Heart left ventricle (tissue), 16 donors: ENCODE measurements around the gene RINL. TPM values are rescaled to one million over a fixed set of nuclear protein-coding genes. Genes with fewer than 3 reads are reported as not detected.

ENCODE experiments used
- ATAC-seq, 4 donors: fragments of 200-7000 bp; cut with Tn5 transposase; one replicate each; pipeline ENCODE4 v1.9.1; 2020 to 2022; ENCODE audit warnings: moderate library complexity in 4 of 4, mild to moderate bottlenecking in 3 of 4, moderate number of reproducible peaks in 1 of 4
- DNase-seq, 5 donors: peaks; one replicate each; pipeline ENCODE4 v3.0.0-alpha.2; 2020
- H3K27ac ChIP-seq, 12 donors: fragments of 200-600 bp; sonication (generic) in 4 of 12; one replicate each; pipeline versions ENCODE4 v1.5.0 to v1.8.0; 2016 to 2022; ENCODE audit warnings: mild to moderate bottlenecking in 2 of 12
- H3K27me3 ChIP-seq, 9 donors: fragments of 200-600 bp; sonication (generic) in 2 of 9; one replicate each; pipeline versions ENCODE4 v1.5.1 to v1.8.0; 2016 to 2022; ENCODE audit warnings: mild to moderate bottlenecking in 3 of 9
- H3K36me3 ChIP-seq, 9 donors: fragments of 200-600 bp; sonication (generic) in 2 of 9; one replicate each; pipeline versions ENCODE4 v1.5.0 to v1.8.0; 2018 to 2022; ENCODE audit warnings: mild to moderate bottlenecking in 2 of 9
- H3K4me1 ChIP-seq, 12 donors: fragments of 200-600 bp; sonication (generic) in 4 of 12; one replicate each; pipeline versions ENCODE4 v1.5.0 to v1.8.0; 2016 to 2022; ENCODE audit warnings: mild to moderate bottlenecking in 3 of 12
- H3K4me3 ChIP-seq, 12 donors: fragments of 200-600 bp; sonication (generic) in 4 of 12; one replicate each; pipeline versions ENCODE4 v1.5.0 to v1.8.0; 2017 to 2022; ENCODE audit warnings: mild to moderate bottlenecking in 9 of 12, moderate library complexity in 4 of 12
- H3K9me3 ChIP-seq, 12 donors: fragments of 200-600 bp; sonication (generic) in 4 of 12; one replicate each; pipeline versions ENCODE4 v1.5.0 to v1.8.0; 2016 to 2022; ENCODE audit warnings: mild to moderate bottlenecking in 1 of 12
- CTCF ChIP-seq, 12 donors: fragments of 200-600 bp; sonication (generic) in 4 of 12; IDR thresholded peaks; one replicate each; pipeline versions ENCODE4 v1.5.0 to v1.8.0; 2018 to 2022; ENCODE audit warnings: antibody characterized with exemption in 12 of 12, mild to moderate bottlenecking in 5 of 12
- POLR2A ChIP-seq, 2 donors: fragments of 450-650 bp; IDR thresholded peaks; one replicate each; pipeline ENCODE4 v1.6.1; 2017; ENCODE audit warnings: antibody characterized with exemption in 2 of 2, mild to moderate bottlenecking in 2 of 2, moderate library complexity in 2 of 2
- WGBS, 4 donors: extraction: QIAGEN DNeasy Blood & Tissue Kit in 2 of 4; methylation state at CpG; one replicate each; pipeline versions ENCODE4 v1.1.5 to v1.1.7; 2013 to 2018; 5-methylcytosine and 5-hydroxymethylcytosine counted together
- intact Hi-C, 10 donors: fragments of 100-400 bp; cut with DNase I; formaldehyde crosslinking; loops; one replicate each; pipeline versions ENCODE4 v1.11.1 to v1.14.2; 2022
- polyA plus RNA-seq, 2 donors: library from polyadenylated mRNA; stranded (reverse); fragments of 200-250 nt; gene quantifications; one replicate each; pipeline ENCODE4 v1.2.3, GENCODE V29; 2013
- total RNA-seq, 9 donors: library from RNA; depleted of rRNA in 2 of 9; stranded (reverse); fragments of >200 nt in 2 of 9; fragmentation: NEBNext Ultra II Directional in 3 of 9; extraction: Animal tissue kit (Norgen Biotek cat#: 25700) in 3 of 9; gene quantifications; one replicate each; pipeline versions ENCODE4 v1.1.0 to v1.2.4, GENCODE V29; 2016 to 2023
- donor health status: ischemic (EF 13 %, LVEDD 7.1; RV severe dilation, severe dysfunction).
- donor health status: healthy with polysubstance abuse.
- donor health status: DM: no; HTN: yes; CAD: no.
- donor health status: DM: no; HTN: no; CAD: no.
- donor health status: ischemic (EF 25% LVEDD 6.9; RV normal size, moderate dysfunction).
- donor health status: ischemic (EF 25% LVEDD 5.7; RV mildly dilated, moderate dysfunction).
- donor health status: healthy.
- donor health status: DM: yes; HTN: yes; CAD: no.
- donor health status: ischemic (EF 35%, LVEDD 5.7; RV mildly dilated, moderate dysfunction).
- donor health status: nonischemic (EF 11% LVEDD 7.7; RV severe dilation, severe dysfunction).
- donor health status: DM: yes; HTN: yes; CAD: no.
- donor health status: PGD.
- donor health status: ischemic (EF 29% LVEDD 5.4; RV normal size, mild dysfunction).
- donor health status: nonischemic (EF 23%, LVEDD 6.1; RV moderate dilation, normal function).

Gene RINL
- total and polyA plus RNA-seq, 11 donors: 1.6 to 11.3 (median 4.3) TPM

- Histone ChIP-seq H3K27me3 (no peaks in the 10 kb centered on the region), H3K4me1 (peaks cover 6 to 46% (median 22%) of the 10 kb centered on the region in 12 donors), H3K9me3 (peaks cover 0 to 3% (median 0%) of the 10 kb centered on the region in 12 donors), H3K27ac (peak within 1 kb of the TSS; percentile 38 to 95 (median 91)), H3K4me3 (peak within 1 kb of the TSS; percentile 74 to 98 (median 92)), H3K36me3 (peaks cover 0 to 4% (median 0%) of the 10 kb centered on the region in 9 donors)
- ATAC-seq (peak; percentile 97 to 99 (median 98)), DNase-seq (peak; percentile 99 to 100 (median 100))
- TF ChIP-seq POLR2A (IDR thresholded peaks at IDR 0.05) (peak; percentile 75 to 95), CTCF (IDR thresholded peaks at IDR 0.05) (peak in 1 of 12 donors; percentile 13)
- intact Hi-C loops: loop anchor here in 6 of 10 donors (1.0 to 10.0 kb wide), 6 partner anchors 31 to 68 kb away; partner anchors contain the start of genes ECH1 (in 2 of the 6), MRPS12 (in 1 of the 6) and SARS2 (in 1 of the 6)
- 0 to 1% (median 1%) methylated on average over 53 to 64 of the region's 64 CpGs for WGBS, 4 donors
Measured at GRCh38 chr19:38899447-38900201, 21.5 kb upstream of the RINL start, which contains the start of the genes NFKBIB and SIRT2. TSS of gene NFKBIB (plus strand) at chr19:38899969. CDS start at chr19:38900033, 64 bp downstream. TSS of gene SIRT2 (minus strand) at chr19:38899618. CDS start at chr19:38899521, 97 bp downstream.

- H3K4me3 ChIP-seq: peak overlapping the region; percentile 37 to 98 (median 90)
- peaks cover 6 to 51% (median 22%) of the 10 kb centered on the region in 12 donors for H3K4me1 ChIP-seq
- WGBS, 4 donors: 7 to 11% (median 9%) methylated on average over 16 to 25 of the region's 25 CpGs
- H3K27ac ChIP-seq: peak overlapping the region; percentile 9 to 95 (median 88)
- DNase-seq (no peak), ATAC-seq (peak in 1 of 4 donors; percentile 3)
- H3K9me3 ChIP-seq: peaks cover 0 to 3% (median 0%) of the 10 kb centered on the region in 12 donors
- no peaks in the 10 kb centered on the region for H3K27me3 ChIP-seq
- intact Hi-C loops: loop anchor here in 6 of 10 donors (1.0 to 10.0 kb wide), 5 partner anchors 47 to 68 kb away; partner anchors contain the start of gene ECH1 (in 2 of the 6)
- TF ChIP-seq POLR2A (IDR thresholded peaks at IDR 0.05) (no peak), CTCF (IDR thresholded peaks at IDR 0.05) (no peak)
- H3K36me3 ChIP-seq: peaks cover 0 to 4% (median 0%) of the 10 kb centered on the region in 9 donors
Measured at GRCh38 chr19:38898788-38899446, 20.8 kb upstream of the RINL start.

- 60 to 76% (median 62%) methylated on average over 9 of the region's 9 CpGs for WGBS, 4 donors
- peaks cover 2 to 59% (median 16%) of the 10 kb centered on the region in 12 donors for H3K4me1 ChIP-seq
- DNase-seq: no peak
- ATAC-seq: no peak
- no peak for TF ChIP-seq CTCF (IDR thresholded peaks at IDR 0.05)
- TF ChIP-seq POLR2A (IDR thresholded peaks at IDR 0.05): no peak
- H3K27ac ChIP-seq: no peak overlapping the region
- intact Hi-C loops: loop anchor here in 3 of 10 donors (5.0 to 10.0 kb wide), 2 partner anchors 43 to 60 kb away; partner anchors contain the start of gene ECH1 (in 1 of the 3)
- H3K9me3 ChIP-seq: no peaks in the 10 kb centered on the region
- H3K27me3 ChIP-seq: no peaks in the 10 kb centered on the region
- H3K36me3 ChIP-seq: peaks cover 0 to 32% (median 11%) of the 10 kb centered on the region in 9 donors
- H3K4me3 ChIP-seq: no peak overlapping the region
Measured at GRCh38 chr19:38894968-38895367, 16.9 kb upstream of the RINL start.
